NCI-H2196 (cell line): ENCODE results near the gene PAPSS1.
"Not testable (repeated sequence)": the region's sequence is repeated elsewhere in the genome, so short reads cannot be mapped to it uniquely, and the experiment has no call there.

Experiments used
- DNase-seq: peaks from one replicate; lab custom pipeline; 2025; ENCODE audit not compliant: unreplicated experiment; lab: John Stamatoyannopoulos, UW

The PAPSS1 gene

DNA sequence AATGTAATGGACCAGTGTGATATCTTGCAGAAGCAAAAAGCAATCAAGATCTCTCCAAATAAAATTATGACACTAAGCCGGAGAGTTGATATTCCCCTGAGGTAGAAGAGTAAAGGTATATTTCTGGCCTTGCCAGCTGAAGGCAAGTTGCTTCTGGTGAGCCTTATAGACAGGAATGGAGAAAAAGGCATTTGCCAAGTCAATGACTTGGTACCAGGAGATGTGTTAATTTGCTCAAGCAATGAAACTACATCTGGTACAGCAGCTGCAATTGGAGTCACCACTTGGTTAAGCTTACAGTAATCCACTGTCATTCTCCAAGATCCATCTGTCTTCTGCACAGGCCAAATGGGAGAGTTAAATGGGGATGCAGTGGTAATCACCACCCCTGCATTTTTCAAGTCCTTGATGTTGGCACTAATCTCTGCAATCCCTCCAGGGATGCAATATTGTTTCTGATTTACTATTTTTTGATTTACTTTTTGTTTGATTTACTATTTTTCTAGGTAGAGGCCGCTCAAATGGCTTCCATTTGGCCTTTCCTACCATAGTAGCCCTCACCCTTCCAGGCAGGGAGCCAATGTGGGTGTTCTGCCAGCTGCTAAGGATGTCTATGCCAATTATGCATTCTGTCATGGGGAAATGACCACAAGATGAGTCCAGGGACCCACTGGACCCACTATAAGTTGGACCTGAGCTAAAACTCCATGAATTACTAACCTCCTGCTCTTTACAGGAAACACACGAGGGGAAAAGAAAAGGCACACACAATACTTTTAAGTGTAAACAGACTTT is 6.3 kb upstream of the PAPSS1 start:
- not testable (repeated sequence) for DNase-seq

DNA sequence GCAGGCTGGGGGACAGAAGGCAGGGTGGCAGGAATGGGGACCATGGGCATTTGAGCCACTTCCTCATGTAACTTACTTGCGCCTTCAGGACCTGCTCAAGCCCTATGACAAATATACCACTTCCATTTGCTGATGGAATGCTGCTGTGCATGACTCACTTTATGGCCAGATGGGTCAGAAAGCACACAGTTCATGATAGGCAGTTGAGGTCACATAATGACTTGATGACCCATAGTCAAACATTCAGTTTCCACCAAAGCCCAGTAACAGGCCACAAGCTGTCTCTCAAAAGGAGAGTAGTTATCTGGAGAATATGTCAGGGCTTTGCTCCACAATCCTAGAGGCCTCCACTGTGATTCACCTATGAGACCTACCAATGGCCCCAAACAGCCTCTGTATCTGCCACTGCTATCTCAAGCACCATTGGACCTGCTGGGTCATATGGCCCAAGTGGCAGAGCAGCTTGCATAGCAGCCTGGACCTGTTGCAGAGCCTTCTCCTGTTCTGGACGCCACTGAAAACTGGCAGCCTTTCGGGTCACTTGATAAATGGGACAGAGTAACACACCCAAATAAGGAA is 5.3 kb upstream of the PAPSS1 start:
- DNase-seq, result no peak

DNA sequence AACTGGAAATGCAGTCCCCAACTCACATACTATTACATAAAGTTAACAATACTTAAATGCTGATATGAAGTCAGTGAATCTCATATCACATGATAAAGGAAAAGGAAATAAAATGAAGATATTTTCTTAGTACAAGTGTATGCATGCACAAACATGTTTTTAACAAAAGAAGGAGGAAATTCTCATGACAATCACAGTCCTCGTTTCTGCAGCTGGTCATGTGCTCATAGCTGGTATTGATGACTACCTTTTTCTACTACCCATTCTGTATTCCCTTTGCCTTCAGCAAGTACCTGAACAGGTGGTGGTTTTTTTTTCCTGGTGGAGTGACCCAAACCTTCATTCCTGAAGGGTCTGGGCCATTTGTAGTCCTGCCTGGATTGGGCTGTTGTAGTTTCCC is 3.3 kb upstream of the PAPSS1 start:
- DNase-seq, result not testable (repeated sequence)

DNA sequence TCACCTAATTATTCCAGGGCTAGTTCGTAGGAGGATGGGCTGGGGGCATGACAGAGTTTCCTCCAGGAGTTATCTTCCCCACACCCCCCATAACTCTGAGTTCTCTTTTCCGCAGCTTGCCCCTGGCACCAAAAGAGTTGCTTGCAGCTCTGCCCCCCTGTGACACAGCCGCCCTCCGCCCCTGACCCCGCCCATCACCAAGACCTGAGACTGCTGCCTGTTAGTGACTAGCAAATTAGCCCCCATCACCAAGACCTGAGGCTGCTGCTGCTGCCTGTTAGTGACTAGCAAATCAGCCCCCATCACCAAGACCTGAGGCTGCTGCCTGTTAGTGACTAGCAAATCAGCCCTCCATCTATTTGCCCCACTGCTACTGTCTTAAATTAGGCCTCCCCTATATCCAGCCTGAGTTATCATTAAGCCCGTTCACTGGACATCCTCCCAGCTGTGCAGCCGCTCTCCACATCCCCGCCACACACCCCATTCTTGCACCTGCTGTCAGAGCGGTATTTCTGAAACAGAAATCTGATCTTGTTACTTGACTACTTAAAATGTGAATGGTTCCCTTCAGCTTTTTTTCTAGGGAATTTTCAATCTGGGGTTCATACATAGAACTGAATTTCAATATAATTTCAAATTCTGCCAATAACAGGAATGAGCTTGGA is 1.5 kb upstream of the PAPSS1 start:
- no peak for DNase-seq

DNA sequence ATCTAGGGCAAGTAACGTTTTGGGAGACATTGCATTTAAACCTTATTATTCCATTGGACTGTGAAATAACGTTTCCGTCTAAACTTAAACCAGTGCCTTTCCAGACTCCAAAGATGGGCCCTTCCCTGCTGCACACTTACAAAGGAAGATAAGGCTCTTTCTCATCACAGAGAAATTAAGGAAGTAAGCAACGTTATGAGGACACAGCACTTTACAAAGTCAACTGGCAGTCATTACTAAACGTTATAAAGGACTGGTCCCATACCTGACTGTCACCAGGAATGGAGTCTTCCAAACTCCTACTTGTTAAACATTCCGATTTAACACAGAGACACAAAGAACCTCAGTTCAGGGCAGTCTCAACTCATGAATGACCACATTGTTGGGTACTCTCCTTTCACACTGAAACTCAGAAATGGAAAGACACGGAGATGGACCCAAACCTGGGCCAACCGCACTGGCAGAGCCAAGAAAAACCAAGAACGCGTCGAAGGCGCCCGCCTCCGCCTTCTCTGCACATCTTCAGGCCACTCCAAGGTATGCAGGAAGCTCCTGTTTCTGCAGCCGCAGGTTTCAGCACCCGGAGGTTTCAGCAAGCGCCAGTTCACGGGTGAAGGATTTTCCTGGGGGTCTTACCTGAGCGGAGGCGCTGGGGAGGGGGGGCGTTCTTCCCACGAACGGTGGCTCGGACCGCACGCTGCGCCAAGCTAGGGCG is 670 bp downstream of the PAPSS1 start:
- DNase-seq, result no peak

DNA sequence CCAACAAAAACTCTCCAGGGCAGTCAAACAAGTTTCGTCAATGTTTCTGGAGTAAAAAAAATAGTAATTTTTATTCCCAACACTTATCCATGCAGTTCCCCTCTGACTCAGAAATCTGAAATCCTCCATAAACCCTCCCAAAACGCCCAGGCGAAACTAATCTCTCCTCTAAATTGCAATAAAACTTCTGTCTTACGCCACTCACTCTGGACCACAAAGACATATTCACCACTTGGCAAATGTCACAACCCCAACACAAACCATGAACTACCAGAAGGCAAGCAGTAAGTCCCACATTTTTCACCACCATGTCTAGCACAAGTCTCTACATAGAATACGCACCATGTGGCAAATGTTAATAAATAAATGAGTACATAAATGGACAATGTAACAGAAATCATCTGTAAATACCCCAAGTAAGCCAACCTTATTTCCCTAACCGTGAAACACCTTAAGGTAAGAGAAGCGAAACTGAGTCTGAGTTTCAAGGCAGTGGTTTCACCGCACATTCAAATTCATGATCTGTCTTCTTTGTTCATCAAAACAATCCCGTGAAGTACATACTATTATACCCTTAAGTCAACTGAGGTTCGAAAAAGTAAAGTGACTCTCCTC is 1.6 kb downstream of the PAPSS1 start:
- DNase-seq, result no peak

DNA sequence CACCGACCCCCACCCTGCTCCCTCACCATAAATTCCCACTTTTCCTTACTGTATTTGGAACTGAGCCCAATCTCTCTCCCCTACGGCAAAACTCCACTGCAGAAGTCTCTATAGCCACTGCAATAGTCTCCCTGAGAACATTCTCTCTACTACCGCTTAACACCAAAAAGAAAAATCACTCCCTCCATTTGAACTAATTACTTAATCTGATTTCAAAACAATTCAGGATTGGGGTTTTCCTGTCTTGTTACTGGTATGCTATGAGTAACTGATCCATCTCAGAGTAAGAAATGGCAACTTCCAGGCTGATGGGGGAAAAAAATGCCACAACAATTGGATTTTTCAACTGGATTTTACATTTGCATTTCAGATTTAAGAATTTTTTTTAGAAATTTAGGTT is 5.8 kb downstream of the PAPSS1 start:
- no peak for DNase-seq

DNA sequence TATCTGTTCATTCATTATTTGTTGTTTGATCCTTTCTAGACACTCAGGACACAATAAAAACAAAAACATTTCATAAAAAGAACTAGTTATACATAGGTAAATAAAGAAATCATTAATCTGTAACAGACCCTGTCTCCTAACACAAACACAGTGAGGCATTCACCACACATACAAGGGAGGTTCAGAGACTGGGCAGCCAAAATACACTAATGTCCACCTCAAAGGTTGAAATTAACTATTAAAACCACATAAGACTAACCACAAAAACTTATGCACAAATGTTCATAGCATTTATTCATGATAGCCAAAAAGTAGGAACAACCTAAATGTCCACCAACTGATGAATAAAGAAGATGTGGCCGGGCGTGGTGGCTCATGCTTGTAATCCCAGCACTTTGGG is 7.8 kb downstream of the PAPSS1 start:
- DNase-seq, result no peak

DNA sequence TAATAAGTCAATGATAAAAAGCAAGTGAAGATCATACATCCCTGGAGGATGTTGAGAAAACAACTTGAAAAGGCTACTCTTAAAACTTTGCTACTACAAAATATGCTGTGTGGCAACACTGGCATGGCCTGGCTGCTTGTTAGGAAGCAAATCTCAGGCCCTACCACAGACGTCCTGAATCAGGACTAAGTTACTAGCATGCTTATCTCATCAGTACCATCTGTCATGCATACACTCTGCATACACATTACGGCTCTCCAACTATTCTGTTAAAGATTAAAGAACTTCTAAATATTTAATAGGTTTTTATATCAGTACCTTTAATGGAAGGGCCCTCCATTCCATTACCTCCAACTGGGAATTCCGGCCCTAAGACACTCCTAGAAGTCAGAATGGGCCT is 8.2 kb downstream of the PAPSS1 start:
- no peak for DNase-seq

DNA sequence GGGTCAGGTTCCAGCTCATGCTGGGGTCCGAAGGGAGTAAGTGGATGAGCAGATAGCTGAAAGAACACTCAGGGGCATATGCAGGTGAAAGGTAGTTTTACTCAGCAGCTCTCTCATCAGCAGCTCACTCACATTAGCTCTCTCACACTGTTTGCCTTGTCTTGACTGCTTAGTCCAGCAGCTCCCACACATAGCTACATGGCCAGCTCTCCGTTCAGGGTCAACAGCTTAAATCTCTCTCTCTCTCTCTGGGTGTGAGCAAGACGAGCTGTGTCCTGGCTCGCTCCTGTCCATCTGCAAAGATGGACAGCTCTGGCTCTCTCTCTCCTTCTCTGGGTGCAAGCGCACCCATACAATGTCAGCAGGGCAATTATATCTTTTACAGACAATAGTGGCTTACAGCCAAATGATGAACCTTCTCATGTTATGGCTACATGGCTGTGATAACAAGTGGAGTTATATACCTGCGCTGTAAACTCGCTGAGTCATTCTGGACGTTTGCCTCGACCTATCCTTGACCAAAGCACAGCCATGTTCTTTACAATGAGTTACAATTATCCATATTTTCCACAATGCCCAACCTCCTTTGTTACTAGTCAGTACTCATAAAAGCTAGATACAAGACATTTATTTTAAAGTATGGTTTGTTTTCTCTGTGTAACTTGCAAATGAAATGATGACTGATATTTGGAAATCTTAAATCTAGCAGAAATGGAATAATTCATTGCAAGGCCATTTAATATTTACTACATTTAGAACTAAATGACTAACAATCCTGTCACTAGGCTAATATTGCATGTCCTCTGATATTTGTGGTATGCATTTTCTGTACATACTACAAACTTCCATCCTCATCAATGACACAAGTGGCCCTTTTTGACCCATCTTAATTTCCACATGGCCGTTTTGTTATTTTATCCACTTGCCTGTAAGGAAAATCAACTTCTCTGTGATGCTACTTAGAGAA is 9.3 kb downstream of the PAPSS1 start:
- DNase-seq, result no peak

DNA sequence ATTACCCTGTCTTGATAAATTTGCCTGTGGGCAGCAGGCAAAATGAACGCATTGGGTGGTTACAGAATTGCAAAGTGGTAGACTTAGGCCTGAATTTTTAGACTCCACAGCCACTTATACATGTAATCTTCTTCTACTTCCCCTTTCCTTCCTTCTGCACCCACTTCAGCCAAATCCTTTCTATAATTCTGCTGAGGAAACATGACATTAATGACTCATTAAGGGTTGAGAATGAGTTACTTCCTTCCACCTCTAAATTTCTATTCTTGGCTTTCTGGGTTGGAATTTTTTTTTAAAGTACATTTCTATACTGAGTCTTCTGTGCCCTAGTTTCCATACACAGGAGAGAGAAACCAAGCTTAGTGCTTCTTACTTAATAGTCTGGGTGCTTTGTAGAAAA is 10.1 kb downstream of the PAPSS1 start:
- no peak for DNase-seq

DNA sequence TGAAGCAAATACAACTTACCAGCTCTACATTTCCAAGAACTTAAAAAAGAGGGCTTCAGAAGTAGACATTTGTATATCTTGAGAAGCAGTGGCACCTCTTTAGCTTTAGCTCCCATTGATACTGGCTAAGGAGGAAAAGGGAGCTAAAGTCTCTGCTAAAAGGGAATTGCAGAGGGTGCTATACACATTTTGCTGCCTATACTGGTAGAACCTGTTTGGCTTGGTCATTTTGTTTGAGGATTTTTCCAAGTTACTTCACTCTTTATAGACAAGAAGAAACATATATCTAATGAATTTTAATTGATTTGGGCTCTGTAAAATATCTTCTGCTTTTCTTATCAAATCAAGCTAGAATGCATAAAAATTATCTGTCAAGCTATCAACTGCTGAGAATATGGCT is 11.8 kb downstream of the PAPSS1 start:
- DNase-seq, result no peak

DNA sequence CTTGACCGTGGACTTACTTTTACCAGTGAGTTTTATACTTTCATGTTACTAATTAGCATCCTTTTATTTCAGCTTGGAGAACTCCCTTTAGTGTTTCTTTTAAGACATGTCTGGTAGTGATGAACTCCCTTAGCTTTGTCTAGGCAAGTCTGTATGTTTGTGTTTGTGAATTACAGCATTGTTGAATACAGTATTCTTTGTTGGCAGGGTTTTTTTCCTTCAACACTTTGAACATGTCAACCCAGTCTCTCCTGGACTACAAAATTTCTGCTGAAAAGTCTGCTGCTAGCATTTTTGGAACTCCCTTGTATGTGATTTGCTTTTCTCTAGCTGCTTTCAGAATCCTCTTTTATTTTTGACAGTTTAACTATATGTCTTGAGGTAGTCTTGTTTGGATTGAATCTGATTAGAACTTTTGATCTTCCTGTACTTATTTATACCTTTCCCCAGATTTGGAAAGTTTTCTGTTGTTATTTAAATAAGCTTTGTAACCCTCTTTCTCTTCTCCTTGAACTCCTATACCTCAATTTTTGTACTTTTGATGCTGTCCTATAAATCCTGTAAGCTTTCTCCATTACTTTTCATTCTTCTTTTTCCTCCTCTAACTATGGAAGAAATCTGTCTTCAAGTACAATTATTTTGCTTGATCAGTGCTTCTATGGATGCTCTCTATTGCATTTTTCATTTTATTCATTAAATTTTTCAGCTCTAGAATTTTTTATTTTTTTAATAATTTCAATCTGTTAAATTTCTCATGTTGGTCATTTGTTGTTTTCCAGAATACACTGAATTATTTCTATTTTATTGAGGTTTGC is 14.1 kb downstream of the PAPSS1 start:
- no peak for DNase-seq

DNA sequence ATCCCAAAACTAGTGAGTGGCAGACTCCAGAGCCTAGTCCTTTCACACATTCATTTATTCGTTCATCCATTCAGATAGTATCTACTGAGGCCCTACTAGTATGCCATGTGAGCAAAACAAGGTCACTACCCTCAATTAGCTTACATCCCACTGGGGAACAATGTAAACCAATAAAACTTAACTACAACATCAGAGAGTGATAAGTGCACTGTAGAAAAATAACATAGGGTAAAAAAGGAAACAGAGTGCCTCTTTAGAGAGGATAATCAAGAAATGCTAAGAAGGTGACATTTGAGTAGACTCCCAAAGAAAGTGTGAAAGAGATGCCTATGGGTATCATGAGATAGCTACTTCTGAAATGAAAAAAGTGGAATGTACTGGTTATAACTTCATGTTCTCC is 18.5 kb downstream of the PAPSS1 start:
- DNase-seq, result no peak

DNA sequence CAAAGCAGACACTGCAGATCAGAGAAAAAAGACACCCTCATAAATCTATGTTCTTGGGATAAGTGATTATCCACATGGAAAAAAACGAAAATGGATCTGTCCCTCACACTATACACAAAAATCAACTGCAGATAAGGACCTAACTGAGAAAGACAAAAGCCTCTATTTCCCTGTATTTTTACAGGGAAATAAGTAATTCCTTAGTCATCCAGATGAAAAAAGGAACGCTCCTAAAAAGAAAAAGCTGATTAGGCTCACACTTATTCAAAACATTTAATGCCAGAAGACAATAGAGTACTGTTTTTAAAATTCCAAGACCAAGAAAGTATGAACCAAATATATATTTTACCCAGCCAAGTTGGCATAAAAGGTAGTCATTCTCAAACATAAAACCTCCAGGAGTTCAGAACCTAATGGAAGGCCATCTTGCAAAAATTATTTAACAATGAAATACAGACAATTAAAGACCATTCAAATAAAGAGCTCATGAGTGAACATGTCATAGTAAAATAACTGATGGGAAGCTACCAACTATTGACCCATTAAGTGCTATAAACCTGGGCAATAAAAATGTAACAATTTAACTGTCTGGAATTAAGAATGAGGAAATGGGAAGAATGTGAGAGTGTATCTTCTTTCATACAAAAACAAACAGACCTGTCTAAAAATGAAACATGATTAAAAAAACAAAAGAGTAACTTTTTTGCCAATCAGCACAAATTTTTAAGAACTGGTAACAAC is 20.4 kb downstream of the PAPSS1 start:
- no peak for DNase-seq

DNA sequence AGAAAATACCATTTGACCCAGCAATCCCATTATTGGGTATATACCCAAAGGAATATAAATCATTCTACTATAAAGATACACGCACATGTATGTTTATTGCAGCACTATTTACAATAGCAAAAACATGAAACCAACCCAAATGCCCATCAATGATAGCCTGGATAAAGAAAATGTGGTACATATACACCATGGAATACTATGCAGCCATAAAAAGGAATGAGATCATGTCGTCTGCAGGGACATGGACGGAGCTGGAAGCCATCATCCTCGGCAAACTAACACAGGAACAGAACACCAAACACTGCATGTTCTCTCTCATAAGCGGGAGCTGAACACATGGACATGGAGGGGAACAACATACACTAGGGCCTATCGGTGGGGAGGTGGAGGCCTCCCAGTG is 23.8 kb downstream of the PAPSS1 start:
- not testable (repeated sequence) for DNase-seq

DNA sequence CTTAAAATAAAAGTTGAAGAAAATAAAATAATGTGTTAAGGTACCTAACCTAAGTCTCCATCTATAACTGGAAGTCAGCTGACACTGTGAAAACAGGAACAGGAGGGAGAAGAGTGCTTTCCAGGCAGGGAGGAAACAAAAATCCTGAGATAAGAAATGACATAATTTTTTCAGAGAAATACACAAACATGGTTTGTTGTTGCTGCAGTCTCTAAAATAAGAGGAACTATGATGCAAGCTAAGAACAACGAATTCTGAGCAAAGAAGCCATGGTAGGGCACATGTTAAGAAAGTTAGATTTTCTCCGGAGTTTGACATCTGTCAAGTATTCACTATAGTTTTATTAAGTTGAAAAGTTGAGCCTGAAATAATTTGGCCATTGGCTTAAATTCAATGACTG is 26.9 kb downstream of the PAPSS1 start:
- no peak for DNase-seq

DNA sequence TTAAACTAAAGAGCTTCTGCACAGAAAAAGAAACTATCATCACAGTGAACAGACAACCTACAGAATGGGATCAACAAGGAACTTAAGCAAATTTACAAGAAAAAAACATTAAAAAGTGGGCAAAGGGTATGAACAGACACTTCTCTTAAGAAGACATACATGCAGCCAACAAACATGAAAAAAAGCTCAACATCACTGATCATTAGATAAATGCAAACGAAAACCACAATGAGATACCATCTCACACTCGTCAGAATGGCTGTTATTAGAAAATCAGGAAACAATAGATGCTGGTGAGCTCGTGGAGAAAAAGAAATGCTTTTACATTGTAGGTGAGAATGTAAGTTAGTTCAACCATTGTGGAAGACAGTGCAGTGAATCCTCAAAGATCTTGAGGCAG is 27.8 kb downstream of the PAPSS1 start:
- DNase-seq, result no peak

DNA sequence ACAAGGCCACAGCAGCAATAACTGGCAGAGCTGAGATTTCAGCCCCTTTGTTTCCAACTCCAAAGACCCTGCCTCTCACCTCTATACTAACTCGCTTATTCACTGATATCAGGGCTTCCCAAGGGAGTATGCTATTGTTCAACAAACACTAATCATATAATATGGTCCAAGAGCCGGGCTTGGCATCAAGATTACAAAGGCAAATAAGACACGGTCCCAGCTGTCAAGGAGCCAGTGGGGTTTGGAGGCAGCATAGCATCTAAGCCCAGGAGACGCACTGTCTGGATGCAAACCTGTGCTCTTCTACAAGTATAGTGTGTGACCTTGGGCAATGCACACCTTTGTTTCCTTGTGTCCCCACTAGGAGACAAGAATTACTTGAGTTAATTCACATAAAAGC is 28.7 kb downstream of the PAPSS1 start:
- no peak for DNase-seq
